ENCODE data around the gene FMO2.

GRCh38 chr1:171231326-171231725 lies 46.2 kb downstream of the FMO2 start:
- no peak for TF ChIP-seq EZH2 (IDR thresholded peaks at IDR 0.05; ENCODE audit: low read length, missing control alignments)
- no peak for TF ChIP-seq CTCF (conservative IDR thresholded peaks at IDR 0.05 in 1 of 2, IDR thresholded peaks at IDR 0.05 in 1 of 2; ENCODE audit: low read depth in 1 of 2, low read length in 2 of 2)
